ENCODE data around the gene MSX1. TPM values are rescaled to one million over a fixed set of nuclear protein-coding genes. Genes with fewer than 3 reads are reported as not detected.

Gene MSX1
- polyA plus RNA-seq, 5 donors: 1.1 to 2.2 (median 1.5) TPM

GRCh38 chr4:4868040-4868757 lies 8.7 kb downstream of the MSX1 start:
- no peak for DNase-seq

GRCh38 chr4:4868758-4869723 lies 9.6 kb downstream of the MSX1 start:
- no peak for DNase-seq

GRCh38 chr4:4869731-4870571 lies 10.5 kb downstream of the MSX1 start:
- DNase-seq: no peak

GRCh38 chr4:4870576-4871241 lies 11.2 kb downstream of the MSX1 start:
- DNase-seq: no peak

- DNase-seq: no peak
Observed at GRCh38 chr4:4871242-4871572, 11.7 kb downstream of the MSX1 start.

- no peak for DNase-seq
Observed at GRCh38 chr4:4871573-4872313, 12.3 kb downstream of the MSX1 start.

GRCh38 chr4:4872314-4872903 lies 12.9 kb downstream of the MSX1 start:
- no peak for DNase-seq

GRCh38 chr4:4873203-4873602 lies 13.7 kb downstream of the MSX1 start:
- no peak for DNase-seq

GRCh38 chr4:4874254-4874653 lies 14.8 kb downstream of the MSX1 start:
- no peak for DNase-seq

GRCh38 chr4:4875147-4875546 lies 15.7 kb downstream of the MSX1 start:
- no peak for DNase-seq

- DNase-seq: no peak
Observed at GRCh38 chr4:4875611-4876010, 16.1 kb downstream of the MSX1 start.

- no peak for DNase-seq
Observed at GRCh38 chr4:4876945-4877661, 17.6 kb downstream of the MSX1 start.

GRCh38 chr4:4880492-4880891 lies 21.0 kb downstream of the MSX1 start:
- DNase-seq: no peak

- no peak for DNase-seq
Observed at GRCh38 chr4:4881432-4881831, 22.0 kb downstream of the MSX1 start.

- no peak for DNase-seq
Observed at GRCh38 chr4:4884611-4885010, 25.1 kb downstream of the MSX1 start.

- DNase-seq: no peak
Observed at GRCh38 chr4:4887426-4887825, 28.0 kb downstream of the MSX1 start.

GRCh38 chr4:4888695-4889094 lies 29.2 kb downstream of the MSX1 start:
- DNase-seq: no peak

GRCh38 chr4:4889781-4890180 lies 30.3 kb downstream of the MSX1 start:
- DNase-seq: no peak

GRCh38 chr4:4890574-4891255 lies 31.2 kb downstream of the MSX1 start:
- DNase-seq: no peak

All from right lung (tissue), 5 donors.